Measurements from ENCODE around the gene CCDC80. TPM values are rescaled to one million over a fixed set of nuclear protein-coding genes. Genes with fewer than 3 reads are reported as not detected.
A peak's percentile ranks its signal among the peaks of the same experiment; 100 is the strongest.

CCDC80 gene
- total RNA-seq, 2 donors from 2014 or later = 0.28 TPM; not detected in 1

DNA sequence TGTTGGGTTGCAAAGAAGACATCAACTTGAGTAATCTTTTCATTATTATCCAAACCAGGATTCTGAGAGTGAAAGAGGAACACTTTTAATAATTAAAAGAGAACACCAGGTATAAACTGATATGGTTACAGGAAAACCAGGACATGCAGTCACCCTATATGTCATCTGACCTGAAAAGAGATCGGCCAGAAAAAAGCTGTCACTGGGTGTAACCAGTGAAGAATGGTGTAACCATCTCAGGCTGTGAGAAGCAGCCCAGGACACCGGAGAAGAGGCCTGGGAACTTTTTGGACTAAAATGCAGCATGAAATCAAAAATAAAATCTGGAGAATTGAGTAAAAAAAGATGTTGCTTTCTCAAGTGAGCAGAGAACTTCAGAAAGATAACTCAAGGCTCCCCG, 10.1 kb upstream of the CCDC80 start:
- peaks cover 16 to 39% of the 10 kb centered on the region in 2 donors for H3K4me1 Mint-ChIP-seq (ENCODE audit: low read depth in 2 of 2)
- ATAC-seq (no peak), DNase-seq (ENCODE audit: low spot score) (no peak)
- no peak overlapping the region for H3K4me3 Mint-ChIP-seq
- H3K27ac Mint-ChIP-seq = no peak overlapping the region
- peaks cover 4% of the 10 kb centered on the region for H3K9me3 Mint-ChIP-seq
- H3K36me3 Mint-ChIP-seq = no peaks in the 10 kb centered on the region
- H3K27me3 Mint-ChIP-seq = peaks cover 0 to 2% of the 10 kb centered on the region in 2 donors

DNA sequence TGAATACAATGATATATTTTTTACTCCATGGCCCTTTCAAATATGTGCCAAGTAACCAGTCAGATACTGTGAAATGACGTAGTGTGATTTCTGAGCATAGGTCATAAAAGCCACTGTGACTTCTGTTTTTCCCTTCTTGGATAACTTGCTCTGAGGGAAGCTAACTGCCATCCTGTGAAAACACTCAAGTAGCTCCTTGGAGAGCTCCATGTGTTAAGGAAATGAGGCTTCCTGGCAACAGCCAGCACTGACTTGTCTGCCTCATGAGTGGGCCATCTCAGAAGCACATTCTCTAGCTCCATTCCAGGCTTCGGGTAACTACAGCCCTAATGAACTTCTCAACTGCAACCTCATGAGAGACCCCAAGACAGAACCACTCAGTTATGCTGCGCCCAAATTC, 9.5 kb upstream of the CCDC80 start:
- H3K4me3 Mint-ChIP-seq = no peak overlapping the region
- ATAC-seq = no peak
- DNase-seq (ENCODE audit: low spot score) = no peak
- H3K27ac Mint-ChIP-seq = no peak overlapping the region
- H3K9me3 Mint-ChIP-seq = peaks cover 4% of the 10 kb centered on the region
- peaks cover 16 to 39% of the 10 kb centered on the region in 2 donors for H3K4me1 Mint-ChIP-seq (ENCODE audit: low read depth in 2 of 2)
- H3K27me3 Mint-ChIP-seq = peaks cover 0 to 2% of the 10 kb centered on the region in 2 donors
- no peaks in the 10 kb centered on the region for H3K36me3 Mint-ChIP-seq

GRCh38 chr3:112649478-112649735, 8.5 kb upstream of the CCDC80 start:
- peaks cover 20 to 37% of the 10 kb centered on the region in 2 donors for H3K4me1 Mint-ChIP-seq (ENCODE audit: low read depth in 2 of 2)
- no peaks in the 10 kb centered on the region for H3K36me3 Mint-ChIP-seq
- DNase-seq (ENCODE audit: low spot score) (no peak), ATAC-seq (no peak)
- H3K27me3 Mint-ChIP-seq = peaks cover 0 to 2% of the 10 kb centered on the region in 2 donors
- H3K4me3 Mint-ChIP-seq = peak overlapping the region; percentile 52
- H3K9me3 Mint-ChIP-seq = peaks cover 4% of the 10 kb centered on the region
- H3K27ac Mint-ChIP-seq = peak overlapping the region; percentile 27 to 61

DNA sequence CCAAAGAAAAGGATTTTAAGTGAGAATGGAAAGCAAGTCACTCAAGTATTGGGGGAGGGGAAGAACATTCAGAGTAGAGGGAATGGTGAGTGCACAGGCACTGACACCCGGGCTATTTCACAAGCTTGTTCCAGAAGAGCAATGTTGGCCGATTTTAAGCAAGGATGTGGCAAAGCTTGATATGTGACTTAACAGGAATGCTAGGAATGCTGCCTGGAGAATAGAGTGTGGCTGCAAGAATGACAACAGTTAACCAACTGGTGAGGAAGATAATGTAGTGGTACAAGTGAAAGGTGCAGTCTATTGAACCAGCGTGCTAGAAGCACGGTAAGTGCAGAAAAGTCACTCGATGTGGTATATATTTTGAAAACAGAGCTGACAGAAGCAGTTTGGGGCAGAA, 6.2 kb upstream of the CCDC80 start:
- Mint-ChIP-seq H3K27me3 (peaks cover 7 to 8% of the 10 kb centered on the region in 2 donors), H3K4me3 (no peak overlapping the region), H3K4me1 (ENCODE audit: low read depth in 2 of 2) (peaks cover 37 to 58% of the 10 kb centered on the region in 2 donors), H3K27ac (peak overlapping the region in 1 of 2 donors; percentile 24), H3K9me3 (peaks cover 4% of the 10 kb centered on the region), H3K36me3 (no peaks in the 10 kb centered on the region)
- DNase-seq (ENCODE audit: low spot score) = no peak
- no peak for ATAC-seq

GRCh38 chr3:112646623-112647022, 5.7 kb upstream of the CCDC80 start:
- Mint-ChIP-seq H3K27me3 (peaks cover 7 to 8% of the 10 kb centered on the region in 2 donors), H3K27ac (no peak overlapping the region), H3K36me3 (no peaks in the 10 kb centered on the region), H3K9me3 (peaks cover 4% of the 10 kb centered on the region), H3K4me3 (no peak overlapping the region), H3K4me1 (ENCODE audit: low read depth in 2 of 2) (peaks cover 37 to 58% of the 10 kb centered on the region in 2 donors)
- ATAC-seq (no peak), DNase-seq (ENCODE audit: low spot score) (no peak)

GRCh38 chr3:112644453-112644852, 3.5 kb upstream of the CCDC80 start:
- H3K4me1 Mint-ChIP-seq (ENCODE audit: low read depth in 2 of 2) = peaks cover 33 to 53% of the 10 kb centered on the region in 2 donors
- no peak for DNase-seq (ENCODE audit: low spot score)
- H3K36me3 Mint-ChIP-seq = no peaks in the 10 kb centered on the region
- ATAC-seq = no peak
- peaks cover 7 to 8% of the 10 kb centered on the region in 2 donors for H3K27me3 Mint-ChIP-seq
- H3K9me3 Mint-ChIP-seq = peaks cover under 1% of the 10 kb centered on the region
- H3K27ac Mint-ChIP-seq = peak overlapping the region in 1 of 2 donors; percentile 68
- peak overlapping the region; percentile 79 for H3K4me3 Mint-ChIP-seq

DNA sequence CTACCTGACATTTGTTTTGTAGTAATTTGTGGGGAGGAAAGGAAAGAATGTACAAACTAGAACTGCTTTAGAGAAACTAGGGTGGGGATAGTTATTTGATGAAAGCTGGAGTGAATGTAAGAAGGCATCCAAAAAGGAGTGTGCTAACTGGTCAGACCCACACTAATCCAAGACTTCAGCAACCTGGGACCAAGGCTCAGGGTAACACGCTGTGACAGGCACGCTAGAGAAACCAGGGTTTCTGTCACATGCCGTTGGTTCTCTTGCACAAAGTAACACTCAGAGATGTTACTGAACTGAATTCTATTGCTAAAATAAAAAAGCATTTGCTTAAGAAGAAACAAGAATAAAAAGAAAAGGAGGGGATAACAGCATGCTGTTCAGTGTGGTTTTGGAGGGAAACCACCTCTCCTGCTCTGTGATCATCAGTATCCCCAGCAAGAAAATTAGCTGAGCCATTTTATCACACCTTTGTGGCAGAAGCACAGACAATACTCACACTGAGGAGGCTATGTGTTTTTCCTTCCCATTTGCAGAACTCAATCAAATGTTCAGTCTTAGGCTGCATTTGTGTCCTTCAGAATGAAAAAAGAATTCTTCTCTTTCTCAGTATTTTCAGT, 2.8 kb upstream of the CCDC80 start:
- Mint-ChIP-seq H3K4me1 (ENCODE audit: low read depth in 2 of 2) (peaks cover 28 to 47% of the 10 kb centered on the region in 2 donors), H3K4me3 (peak overlapping the region; percentile 79), H3K36me3 (no peaks in the 10 kb centered on the region), H3K27ac (peak overlapping the region; percentile 68 to 80), H3K9me3 (no peaks in the 10 kb centered on the region), H3K27me3 (peaks cover 6 to 7% of the 10 kb centered on the region in 2 donors)
- peak; percentile 71 to 76 for ATAC-seq
- no peak for DNase-seq (ENCODE audit: low spot score)

DNA sequence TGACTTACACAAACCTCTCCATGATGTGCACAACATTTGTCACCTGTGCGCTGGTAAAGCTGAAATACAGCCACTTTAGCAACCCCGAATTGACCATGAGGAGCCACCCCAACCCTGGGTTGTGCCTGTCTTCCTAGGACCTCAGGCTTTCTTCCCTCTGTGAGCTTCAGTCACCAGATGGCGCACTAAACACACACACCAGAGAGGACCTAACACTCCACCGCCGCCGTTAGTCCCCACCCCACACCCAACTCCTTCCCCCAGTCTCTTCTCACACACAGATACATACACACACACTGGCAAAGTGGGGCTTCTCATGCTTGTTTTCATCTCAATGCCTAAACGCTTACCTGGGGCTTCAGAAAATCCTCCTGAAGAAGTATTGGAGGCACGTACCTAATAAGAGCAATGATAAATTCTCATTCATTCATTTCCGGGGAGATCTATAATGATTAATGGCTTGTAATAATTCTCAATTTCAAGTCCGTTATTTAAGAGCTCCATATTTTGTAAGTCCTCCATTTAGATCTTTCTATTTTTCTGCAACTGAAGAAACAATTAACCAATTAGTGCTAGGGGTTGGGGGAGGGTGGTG, 2.1 kb upstream of the CCDC80 start:
- Mint-ChIP-seq H3K9me3 (no peaks in the 10 kb centered on the region), H3K36me3 (no peaks in the 10 kb centered on the region), H3K27ac (peak overlapping the region; percentile 68 to 80), H3K27me3 (peaks cover 6 to 11% of the 10 kb centered on the region in 2 donors), H3K4me1 (ENCODE audit: low read depth in 2 of 2) (peaks cover 23 to 41% of the 10 kb centered on the region in 2 donors), H3K4me3 (peak overlapping the region; percentile 79)
- DNase-seq (ENCODE audit: low spot score) = peak; percentile 86
- peak; percentile 92 to 93 for ATAC-seq

DNA sequence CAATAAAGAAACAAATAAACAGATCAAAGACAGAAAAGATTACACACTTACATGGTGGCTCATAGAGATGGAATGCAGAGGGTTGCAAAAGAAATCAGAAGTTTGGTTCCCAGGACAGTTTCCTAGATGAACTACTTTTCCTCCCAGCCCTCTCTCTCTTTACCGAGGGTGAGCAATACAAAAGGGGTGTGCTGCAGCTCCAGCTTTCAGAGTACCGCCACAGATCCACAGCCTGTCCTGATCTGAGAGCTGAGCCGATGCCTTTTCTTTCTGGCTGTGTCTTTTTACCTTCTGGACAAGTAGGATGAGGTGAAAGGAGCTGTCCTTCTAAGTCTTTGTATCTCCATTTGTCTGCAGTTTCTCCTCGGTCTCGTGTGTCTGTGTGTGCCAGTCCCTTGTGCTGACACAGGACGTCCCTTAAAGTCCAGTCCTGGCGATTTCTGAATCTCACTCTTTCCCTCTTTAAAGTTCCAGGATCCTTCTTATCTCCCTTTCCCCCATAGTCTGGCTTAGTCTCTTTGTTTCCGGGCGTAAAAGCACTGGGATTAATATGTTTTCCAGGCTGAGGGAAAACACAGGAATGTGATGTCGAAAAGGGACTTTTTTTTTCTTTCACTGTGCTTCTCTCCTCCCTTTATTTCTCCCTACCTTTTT, 540 bp downstream of the CCDC80 start:
- no peak for DNase-seq (ENCODE audit: low spot score)
- Mint-ChIP-seq H3K4me1 (ENCODE audit: low read depth in 2 of 2) (peaks cover 23 to 30% of the 10 kb centered on the region in 2 donors), H3K4me3 (no peak overlapping the region), H3K36me3 (no peaks in the 10 kb centered on the region), H3K27ac (no peak overlapping the region), H3K9me3 (no peaks in the 10 kb centered on the region), H3K27me3 (peaks cover 6 to 13% of the 10 kb centered on the region in 2 donors)
- no peak for ATAC-seq

GRCh38 chr3:112639455-112640225, 1.3 kb downstream of the CCDC80 start:
- peaks cover 6 to 13% of the 10 kb centered on the region in 2 donors for H3K27me3 Mint-ChIP-seq
- no peaks in the 10 kb centered on the region for H3K9me3 Mint-ChIP-seq

GRCh38 chr3:112638327-112639020, 2.5 kb downstream of the CCDC80 start:
- no peaks in the 10 kb centered on the region for H3K36me3 Mint-ChIP-seq
- peaks cover 13 to 17% of the 10 kb centered on the region in 2 donors for H3K4me1 Mint-ChIP-seq (ENCODE audit: low read depth in 2 of 2)
- no peak overlapping the region for H3K4me3 Mint-ChIP-seq
- peaks cover 6 to 13% of the 10 kb centered on the region in 2 donors for H3K27me3 Mint-ChIP-seq
- ATAC-seq = no peak
- no peaks in the 10 kb centered on the region for H3K9me3 Mint-ChIP-seq
- no peak for DNase-seq (ENCODE audit: low spot score)
- no peak overlapping the region for H3K27ac Mint-ChIP-seq

More at GRCh38 chr3:112639455-112640225, 1.3 kb downstream of the CCDC80 start:
- Mint-ChIP-seq H3K4me3 (no peak overlapping the region), H3K36me3 (no peaks in the 10 kb centered on the region), H3K27ac (no peak overlapping the region), H3K4me1 (ENCODE audit: low read depth in 2 of 2) (peaks cover 23 to 29% of the 10 kb centered on the region in 2 donors)
- ATAC-seq (no peak), DNase-seq (ENCODE audit: low spot score) (no peak)

GRCh38 chr3:112637700-112638099, 3.2 kb downstream of the CCDC80 start:
- DNase-seq (ENCODE audit: low spot score) = no peak
- H3K4me3 Mint-ChIP-seq = no peak overlapping the region
- H3K4me1 Mint-ChIP-seq (ENCODE audit: low read depth in 2 of 2) = peaks cover 5 to 9% of the 10 kb centered on the region in 2 donors
- peaks cover 4 to 11% of the 10 kb centered on the region in 2 donors for H3K27me3 Mint-ChIP-seq
- H3K27ac Mint-ChIP-seq = no peak overlapping the region
- H3K9me3 Mint-ChIP-seq = no peaks in the 10 kb centered on the region
- ATAC-seq = no peak
- H3K36me3 Mint-ChIP-seq = no peaks in the 10 kb centered on the region

DNA sequence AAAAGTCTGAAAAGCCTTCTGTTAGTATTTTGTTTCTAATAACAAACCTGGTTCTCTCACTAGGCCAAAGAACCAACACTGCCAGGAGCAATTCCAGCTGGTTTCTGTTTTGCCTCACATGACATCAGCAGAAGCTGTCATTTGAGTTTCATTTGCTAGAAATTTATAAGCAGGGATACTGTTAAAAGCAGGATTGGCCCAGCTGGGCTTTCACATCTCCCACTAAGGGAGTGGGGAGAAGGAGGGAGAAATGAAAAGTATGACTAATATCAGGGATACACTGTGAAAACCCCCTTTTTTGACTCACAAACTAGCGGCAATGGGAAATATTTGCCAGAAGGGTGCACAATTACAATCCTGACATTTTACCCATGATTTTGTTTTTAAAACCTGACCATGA, 5.3 kb downstream of the CCDC80 start:
- H3K9me3 Mint-ChIP-seq = no peaks in the 10 kb centered on the region
- no peak overlapping the region for H3K27ac Mint-ChIP-seq
- DNase-seq (ENCODE audit: low spot score) (no peak), ATAC-seq (no peak)
- peaks cover 3 to 5% of the 10 kb centered on the region in 2 donors for H3K4me1 Mint-ChIP-seq (ENCODE audit: low read depth in 2 of 2)
- peak overlapping the region; percentile 33 for H3K4me3 Mint-ChIP-seq
- peaks cover 0 to 6% of the 10 kb centered on the region in 2 donors for H3K27me3 Mint-ChIP-seq
- H3K36me3 Mint-ChIP-seq = no peaks in the 10 kb centered on the region
